ENCODE results near the gene MYCBP2.

GRCh38 chr13:77184455-77184854, 142.4 kb downstream of the MYCBP2 start:
- TF ChIP-seq CTCF (conservative IDR thresholded peaks at IDR 0.05) (no peak), EZH2 (IDR thresholded peaks at IDR 0.05; ENCODE audit: low read depth) (no peak)
